ENCODE results near the gene PTPDC1.

GRCh38 chr9:94149696-94150095 is 65.4 kb downstream of the PTPDC1 start:
- TF ChIP-seq, protein P1, sequence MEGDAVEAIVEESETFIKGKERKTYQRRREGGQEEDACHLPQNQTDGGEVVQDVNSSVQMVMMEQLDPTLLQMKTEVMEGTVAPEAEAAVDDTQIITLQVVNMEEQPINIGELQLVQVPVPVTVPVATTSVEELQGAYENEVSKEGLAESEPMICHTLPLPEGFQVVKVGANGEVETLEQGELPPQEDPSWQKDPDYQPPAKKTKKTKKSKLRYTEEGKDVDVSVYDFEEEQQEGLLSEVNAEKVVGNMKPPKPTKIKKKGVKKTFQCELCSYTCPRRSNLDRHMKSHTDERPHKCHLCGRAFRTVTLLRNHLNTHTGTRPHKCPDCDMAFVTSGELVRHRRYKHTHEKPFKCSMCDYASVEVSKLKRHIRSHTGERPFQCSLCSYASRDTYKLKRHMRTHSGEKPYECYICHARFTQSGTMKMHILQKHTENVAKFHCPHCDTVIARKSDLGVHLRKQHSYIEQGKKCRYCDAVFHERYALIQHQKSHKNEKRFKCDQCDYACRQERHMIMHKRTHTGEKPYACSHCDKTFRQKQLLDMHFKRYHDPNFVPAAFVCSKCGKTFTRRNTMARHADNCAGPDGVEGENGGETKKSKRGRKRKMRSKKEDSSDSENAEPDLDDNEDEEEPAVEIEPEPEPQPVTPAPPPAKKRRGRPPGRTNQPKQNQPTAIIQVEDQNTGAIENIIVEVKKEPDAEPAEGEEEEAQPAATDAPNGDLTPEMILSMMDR (IDR thresholded peaks at IDR 0.05): no peak
- TF ChIP-seq POLR2A (IDR thresholded peaks at IDR 0.05) (no peak), POLR2AphosphoS5 (IDR thresholded peaks at IDR 0.05) (no peak)
